Gastroesophageal sphincter (tissue), 3 donors: ENCODE measurements around the gene BCL2.

Source experiments
- CTCF ChIP-seq, 4 experiments: fragments of 200-600 bp in 2 of 4; fragments of 450-650 bp in 2 of 4; sonication (generic) in 1 of 4; IDR thresholded peaks; one replicate each; pipeline ENCODE4 v1.5.1; 2017 to 2019; ENCODE audit warnings: antibody characterized with exemption in 4 of 4, mild to moderate bottlenecking in 2 of 4, moderate library complexity in 2 of 4
- POLR2A ChIP-seq, 2 donors: fragments of 450-650 bp; IDR thresholded peaks; one replicate each; pipeline ENCODE4 v1.6.1; 2017; ENCODE audit warnings: antibody characterized with exemption in 2 of 2, mild to moderate bottlenecking in 2 of 2, moderate library complexity in 1 of 2
- POLR2AphosphoS5 ChIP-seq: sonication (generic); formaldehyde crosslinking; IDR thresholded peaks from one replicate; pipeline ENCODE4 v1.6.1; 2017; ENCODE audit warnings: antibody characterized with exemption

DNA sequence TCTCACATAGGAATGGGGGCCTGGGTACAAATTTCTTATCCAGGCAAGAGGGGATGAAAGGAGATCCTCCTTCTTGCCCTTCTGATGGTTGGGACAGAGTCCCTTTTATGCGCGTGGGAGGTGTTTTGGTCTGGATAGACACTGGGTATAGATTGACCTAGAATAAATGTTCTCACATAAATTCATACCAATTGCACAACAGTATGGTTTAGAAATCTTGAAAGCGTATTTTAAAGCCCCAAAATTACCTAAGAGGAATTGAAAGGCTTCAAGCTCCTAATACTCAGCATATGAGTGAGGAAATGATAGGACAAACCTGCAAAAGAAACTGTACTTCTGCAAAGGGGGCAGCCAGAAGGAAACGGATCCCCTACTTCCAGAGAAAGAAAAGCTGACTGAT is 2.6 kb upstream of the BCL2 start:
- TF ChIP-seq CTCF (IDR thresholded peaks at IDR 0.05) (no peak), POLR2A (IDR thresholded peaks at IDR 0.05) (no peak), POLR2AphosphoS5 (no peak)
